Measurements from ENCODE around the gene KIFC1. TPM values are rescaled to one million over a fixed set of nuclear protein-coding genes. Genes with fewer than 3 reads are reported as not detected.
"Not testable (repeated sequence)": the region's sequence is repeated elsewhere in the genome, so short reads cannot be mapped to it uniquely, and the experiment has no call there.

KIFC1 gene
- total RNA-seq, 1 experiment from 2014 or later = 123 TPM

GRCh38 chr6:33356295-33356694, 35.3 kb upstream of the KIFC1 start:
- TF ChIP-seq EZH2 (IDR thresholded peaks at IDR 0.05; ENCODE audit: borderline replicate concordance, low read depth, low read length, poor library complexity, severe bottlenecking) = no peak
- TF ChIP-seq CTCF (conservative IDR thresholded peaks at IDR 0.05; ENCODE audit: low read depth, low read length) = no peak
- H3K36me3 ChIP-seq (ENCODE audit: insufficient read depth, low read length, poor library complexity, severe bottlenecking) = no peaks in the 10 kb centered on the region
- H3K27ac ChIP-seq (ENCODE audit: low read depth, low read length, poor library complexity, severe bottlenecking) = no peak overlapping the region
- ChIA-PET CTCF (no interaction called here), POLR2A (ENCODE audit: low non-redundant PET) (no interaction called here)
- no peaks in the 10 kb centered on the region for H3K27me3 ChIP-seq (replicated peaks; ENCODE audit: insufficient read depth, low read depth, low read length, poor library complexity)
- H3K9me3 ChIP-seq (ENCODE audit: low read depth, low read length, poor library complexity, severe bottlenecking) = no peaks in the 10 kb centered on the region
- DNase-seq (ENCODE audit: low spot score) = no peak
- intact Hi-C loops (cut with micrococcal nuclease; ENCODE audit: unreplicated experiment) = no loop called here
- H3K4me3 ChIP-seq (ENCODE audit: low read depth, low read length, poor library complexity, severe bottlenecking) = no peak overlapping the region
- H3K4me1 ChIP-seq (ENCODE audit: insufficient read depth, low read length, poor library complexity, severe bottlenecking) = peaks cover 5% of the 10 kb centered on the region
- no TSS peak for BruUV-seq (replicated peaks)

GRCh38 chr6:33357160-33357871, 34.3 kb upstream of the KIFC1 start:
- intact Hi-C loops (cut with micrococcal nuclease; ENCODE audit: unreplicated experiment); H3K27me3 ChIP-seq (replicated peaks; ENCODE audit: insufficient read depth, low read depth, low read length, poor library complexity); DNase-seq (ENCODE audit: low spot score); H3K4me3 ChIP-seq (ENCODE audit: low read depth, low read length, poor library complexity, severe bottlenecking); H3K9me3 ChIP-seq (ENCODE audit: low read depth, low read length, poor library complexity, severe bottlenecking); POLR2A ChIA-PET (ENCODE audit: low non-redundant PET); H3K36me3 ChIP-seq (ENCODE audit: insufficient read depth, low read length, poor library complexity, severe bottlenecking); H3K27ac ChIP-seq (ENCODE audit: low read depth, low read length, poor library complexity, severe bottlenecking); BruUV-seq (replicated peaks); H3K4me1 ChIP-seq (ENCODE audit: insufficient read depth, low read length, poor library complexity, severe bottlenecking): not testable (repeated sequence)
- CTCF ChIA-PET = interaction anchor here (0.6 to 0.7 kb wide), 2 partner anchors 10 to 109 kb away, joined by 4 to 5 read pairs; no protein-coding TSS in a partner anchor

GRCh38 chr6:33359331-33359730, 32.3 kb upstream of the KIFC1 start:
- H3K27me3 ChIP-seq (replicated peaks; ENCODE audit: insufficient read depth, low read depth, low read length, poor library complexity) = no peaks in the 10 kb centered on the region
- no peaks in the 10 kb centered on the region for H3K9me3 ChIP-seq (ENCODE audit: low read depth, low read length, poor library complexity, severe bottlenecking)
- peak; percentile 27 for DNase-seq (ENCODE audit: low spot score)
- ChIA-PET CTCF (no interaction called here), POLR2A (ENCODE audit: low non-redundant PET) (no interaction called here)
- TF ChIP-seq CTCF (conservative IDR thresholded peaks at IDR 0.05; ENCODE audit: low read depth, low read length) (no peak), EZH2 (IDR thresholded peaks at IDR 0.05; ENCODE audit: borderline replicate concordance, low read depth, low read length, poor library complexity, severe bottlenecking) (no peak)
- H3K27ac ChIP-seq (ENCODE audit: low read depth, low read length, poor library complexity, severe bottlenecking) = no peak overlapping the region
- H3K4me3 ChIP-seq (ENCODE audit: low read depth, low read length, poor library complexity, severe bottlenecking) = no peak overlapping the region
- H3K4me1 ChIP-seq (ENCODE audit: insufficient read depth, low read length, poor library complexity, severe bottlenecking) = peaks cover 8% of the 10 kb centered on the region
- no peaks in the 10 kb centered on the region for H3K36me3 ChIP-seq (ENCODE audit: insufficient read depth, low read length, poor library complexity, severe bottlenecking)
- BruUV-seq (replicated peaks) = no TSS peak
- intact Hi-C loops (cut with micrococcal nuclease; ENCODE audit: unreplicated experiment) = no loop called here

- H3K9me3 ChIP-seq (ENCODE audit: low read depth, low read length, poor library complexity, severe bottlenecking); BruUV-seq (replicated peaks); H3K4me1 ChIP-seq (ENCODE audit: insufficient read depth, low read length, poor library complexity, severe bottlenecking); H3K4me3 ChIP-seq (ENCODE audit: low read depth, low read length, poor library complexity, severe bottlenecking); H3K27ac ChIP-seq (ENCODE audit: low read depth, low read length, poor library complexity, severe bottlenecking); H3K36me3 ChIP-seq (ENCODE audit: insufficient read depth, low read length, poor library complexity, severe bottlenecking); CTCF ChIA-PET; H3K27me3 ChIP-seq (replicated peaks; ENCODE audit: insufficient read depth, low read depth, low read length, poor library complexity); POLR2A ChIA-PET (ENCODE audit: low non-redundant PET); intact Hi-C loops (cut with micrococcal nuclease; ENCODE audit: unreplicated experiment); DNase-seq (ENCODE audit: low spot score): not testable (repeated sequence)
Observed at GRCh38 chr6:33363486-33363885, 28.1 kb upstream of the KIFC1 start.

- H3K9me3 ChIP-seq (ENCODE audit: low read depth, low read length, poor library complexity, severe bottlenecking); H3K27ac ChIP-seq (ENCODE audit: low read depth, low read length, poor library complexity, severe bottlenecking); POLR2A ChIA-PET (ENCODE audit: low non-redundant PET); CTCF ChIA-PET; H3K4me1 ChIP-seq (ENCODE audit: insufficient read depth, low read length, poor library complexity, severe bottlenecking); BruUV-seq (replicated peaks); intact Hi-C loops (cut with micrococcal nuclease; ENCODE audit: unreplicated experiment); H3K27me3 ChIP-seq (replicated peaks; ENCODE audit: insufficient read depth, low read depth, low read length, poor library complexity); H3K36me3 ChIP-seq (ENCODE audit: insufficient read depth, low read length, poor library complexity, severe bottlenecking); DNase-seq (ENCODE audit: low spot score); H3K4me3 ChIP-seq (ENCODE audit: low read depth, low read length, poor library complexity, severe bottlenecking): not testable (repeated sequence)
Observed at GRCh38 chr6:33364475-33365205, 27.0 kb upstream of the KIFC1 start.
